NT2/D1 (cell line): Measurements from ENCODE around the gene GPR17.

Source experiments
- SUZ12 ChIP-seq: IDR thresholded peaks from 2 replicates; pipeline ENCODE4 v1.6.1; 2011; ENCODE audit not compliant: insufficient read length, insufficient read depth; ENCODE audit errors: extremely low read depth
- YY1 ChIP-seq: IDR thresholded peaks from 2 replicates; pipeline ENCODE4 v1.6.1; 2011; ENCODE audit not compliant: insufficient read length, insufficient read depth
- ZNF274 ChIP-seq: IDR thresholded peaks from 2 replicates; pipeline ENCODE4 v1.6.1; 2011; ENCODE audit warnings: mild to moderate bottlenecking, low read depth, low read length

DNA sequence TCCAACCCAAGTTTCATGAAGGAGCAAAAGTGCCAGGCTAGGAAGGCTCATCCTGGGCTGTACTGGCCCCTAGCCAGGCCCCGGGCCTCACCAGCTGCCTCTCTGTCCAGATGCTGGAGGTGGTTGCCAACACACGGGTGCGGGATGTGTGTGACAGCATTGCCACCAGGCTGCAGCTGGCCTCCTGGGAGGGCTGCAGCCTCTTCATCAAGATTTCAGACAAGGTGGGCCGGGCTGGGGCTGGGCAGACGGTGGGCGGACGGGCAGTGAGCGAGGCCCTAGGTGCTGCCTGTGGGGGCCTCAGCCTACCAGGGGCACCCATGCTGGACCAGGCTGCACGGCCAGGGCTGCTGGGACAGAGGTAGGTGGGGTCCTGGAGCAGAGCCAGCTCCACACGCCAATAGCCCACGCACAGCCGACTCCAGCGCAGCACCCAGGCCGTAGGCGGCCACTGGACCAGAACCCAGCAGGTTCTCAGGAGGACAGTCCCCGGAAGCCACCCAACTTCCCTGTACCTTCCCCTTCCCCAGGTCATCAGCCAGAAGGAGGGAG is 11.8 kb upstream of the GPR17 start:
- no peak for TF ChIP-seq YY1
- TF ChIP-seq ZNF274 = no peak
- no peak for TF ChIP-seq SUZ12
